ENCODE data around the gene TMEM221.

GRCh38 chr19:17484520-17485185 lies 36.2 kb upstream of the TMEM221 start:
- TF ChIP-seq TAF1 (IDR thresholded peaks at IDR 0.05; ENCODE audit: borderline replicate concordance, low read depth, low read length): no peak
- TF ChIP-seq EZH2 (IDR thresholded peaks at IDR 0.05; ENCODE audit: borderline replicate concordance, control insufficient read depth, low read depth, low read length): no peak
- no peak for TF ChIP-seq EGR1 (IDR thresholded peaks at IDR 0.05; ENCODE audit: borderline replicate concordance in 1 of 2, low read depth in 2 of 2, low read length in 2 of 2)
- TF ChIP-seq, protein P1, sequence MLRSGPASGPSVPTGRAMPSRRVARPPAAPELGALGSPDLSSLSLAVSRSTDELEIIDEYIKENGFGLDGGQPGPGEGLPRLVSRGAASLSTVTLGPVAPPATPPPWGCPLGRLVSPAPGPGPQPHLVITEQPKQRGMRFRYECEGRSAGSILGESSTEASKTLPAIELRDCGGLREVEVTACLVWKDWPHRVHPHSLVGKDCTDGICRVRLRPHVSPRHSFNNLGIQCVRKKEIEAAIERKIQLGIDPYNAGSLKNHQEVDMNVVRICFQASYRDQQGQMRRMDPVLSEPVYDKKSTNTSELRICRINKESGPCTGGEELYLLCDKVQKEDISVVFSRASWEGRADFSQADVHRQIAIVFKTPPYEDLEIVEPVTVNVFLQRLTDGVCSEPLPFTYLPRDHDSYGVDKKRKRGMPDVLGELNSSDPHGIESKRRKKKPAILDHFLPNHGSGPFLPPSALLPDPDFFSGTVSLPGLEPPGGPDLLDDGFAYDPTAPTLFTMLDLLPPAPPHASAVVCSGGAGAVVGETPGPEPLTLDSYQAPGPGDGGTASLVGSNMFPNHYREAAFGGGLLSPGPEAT (IDR thresholded peaks at IDR 0.05; ENCODE audit: low read depth): no peak
- no peak for TF ChIP-seq KAT2A (conservative IDR thresholded peaks at IDR 0.05; ENCODE audit: control insufficient read depth, low read depth, low read length)
- TF ChIP-seq, protein P2, sequence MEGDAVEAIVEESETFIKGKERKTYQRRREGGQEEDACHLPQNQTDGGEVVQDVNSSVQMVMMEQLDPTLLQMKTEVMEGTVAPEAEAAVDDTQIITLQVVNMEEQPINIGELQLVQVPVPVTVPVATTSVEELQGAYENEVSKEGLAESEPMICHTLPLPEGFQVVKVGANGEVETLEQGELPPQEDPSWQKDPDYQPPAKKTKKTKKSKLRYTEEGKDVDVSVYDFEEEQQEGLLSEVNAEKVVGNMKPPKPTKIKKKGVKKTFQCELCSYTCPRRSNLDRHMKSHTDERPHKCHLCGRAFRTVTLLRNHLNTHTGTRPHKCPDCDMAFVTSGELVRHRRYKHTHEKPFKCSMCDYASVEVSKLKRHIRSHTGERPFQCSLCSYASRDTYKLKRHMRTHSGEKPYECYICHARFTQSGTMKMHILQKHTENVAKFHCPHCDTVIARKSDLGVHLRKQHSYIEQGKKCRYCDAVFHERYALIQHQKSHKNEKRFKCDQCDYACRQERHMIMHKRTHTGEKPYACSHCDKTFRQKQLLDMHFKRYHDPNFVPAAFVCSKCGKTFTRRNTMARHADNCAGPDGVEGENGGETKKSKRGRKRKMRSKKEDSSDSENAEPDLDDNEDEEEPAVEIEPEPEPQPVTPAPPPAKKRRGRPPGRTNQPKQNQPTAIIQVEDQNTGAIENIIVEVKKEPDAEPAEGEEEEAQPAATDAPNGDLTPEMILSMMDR (IDR thresholded peaks at IDR 0.05 in 2 of 3, conservative IDR thresholded peaks at IDR 0.05 in 1 of 3; ENCODE audit: control insufficient read depth in 2 of 3, extremely low read depth in 1 of 3, insufficient read depth in 1 of 3, low read depth in 3 of 3, low read length in 3 of 3): no peak
- no peak for TF ChIP-seq ZNF274 (IDR thresholded peaks at IDR 0.05; ENCODE audit: insufficient read depth, insufficient read length)
- TF ChIP-seq, protein P3, sequence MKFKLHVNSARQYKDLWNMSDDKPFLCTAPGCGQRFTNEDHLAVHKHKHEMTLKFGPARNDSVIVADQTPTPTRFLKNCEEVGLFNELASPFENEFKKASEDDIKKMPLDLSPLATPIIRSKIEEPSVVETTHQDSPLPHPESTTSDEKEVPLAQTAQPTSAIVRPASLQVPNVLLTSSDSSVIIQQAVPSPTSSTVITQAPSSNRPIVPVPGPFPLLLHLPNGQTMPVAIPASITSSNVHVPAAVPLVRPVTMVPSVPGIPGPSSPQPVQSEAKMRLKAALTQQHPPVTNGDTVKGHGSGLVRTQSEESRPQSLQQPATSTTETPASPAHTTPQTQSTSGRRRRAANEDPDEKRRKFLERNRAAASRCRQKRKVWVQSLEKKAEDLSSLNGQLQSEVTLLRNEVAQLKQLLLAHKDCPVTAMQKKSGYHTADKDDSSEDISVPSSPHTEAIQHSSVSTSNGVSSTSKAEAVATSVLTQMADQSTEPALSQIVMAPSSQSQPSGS (IDR thresholded peaks at IDR 0.05; ENCODE audit: low read length): no peak
- TF ChIP-seq EP300 (IDR thresholded peaks at IDR 0.05; ENCODE audit: borderline replicate concordance in 1 of 2, control insufficient read depth in 1 of 2, low read depth in 2 of 2, low read length in 2 of 2): no peak
- no peak for TF ChIP-seq POLR2A (IDR thresholded peaks at IDR 0.05; ENCODE audit: low read depth, low read length)
